GM18505 (cell line): Measurements from ENCODE around the gene NID1.

Experiments used
- ATAC-seq: cut with Tn5 transposase; IDR thresholded peaks from one replicate; pipeline ENCODE4 v1.9.1; 2021; ENCODE audit not compliant: unreplicated experiment
- POLR2A ChIP-seq: IDR thresholded peaks from 4 replicates; pipeline ENCODE4 v1.6.1; 2011; ENCODE audit warnings: borderline replicate concordance; ENCODE audit not compliant: insufficient read depth, insufficient read length; ENCODE audit errors: extremely low read depth

The NID1 gene

DNA sequence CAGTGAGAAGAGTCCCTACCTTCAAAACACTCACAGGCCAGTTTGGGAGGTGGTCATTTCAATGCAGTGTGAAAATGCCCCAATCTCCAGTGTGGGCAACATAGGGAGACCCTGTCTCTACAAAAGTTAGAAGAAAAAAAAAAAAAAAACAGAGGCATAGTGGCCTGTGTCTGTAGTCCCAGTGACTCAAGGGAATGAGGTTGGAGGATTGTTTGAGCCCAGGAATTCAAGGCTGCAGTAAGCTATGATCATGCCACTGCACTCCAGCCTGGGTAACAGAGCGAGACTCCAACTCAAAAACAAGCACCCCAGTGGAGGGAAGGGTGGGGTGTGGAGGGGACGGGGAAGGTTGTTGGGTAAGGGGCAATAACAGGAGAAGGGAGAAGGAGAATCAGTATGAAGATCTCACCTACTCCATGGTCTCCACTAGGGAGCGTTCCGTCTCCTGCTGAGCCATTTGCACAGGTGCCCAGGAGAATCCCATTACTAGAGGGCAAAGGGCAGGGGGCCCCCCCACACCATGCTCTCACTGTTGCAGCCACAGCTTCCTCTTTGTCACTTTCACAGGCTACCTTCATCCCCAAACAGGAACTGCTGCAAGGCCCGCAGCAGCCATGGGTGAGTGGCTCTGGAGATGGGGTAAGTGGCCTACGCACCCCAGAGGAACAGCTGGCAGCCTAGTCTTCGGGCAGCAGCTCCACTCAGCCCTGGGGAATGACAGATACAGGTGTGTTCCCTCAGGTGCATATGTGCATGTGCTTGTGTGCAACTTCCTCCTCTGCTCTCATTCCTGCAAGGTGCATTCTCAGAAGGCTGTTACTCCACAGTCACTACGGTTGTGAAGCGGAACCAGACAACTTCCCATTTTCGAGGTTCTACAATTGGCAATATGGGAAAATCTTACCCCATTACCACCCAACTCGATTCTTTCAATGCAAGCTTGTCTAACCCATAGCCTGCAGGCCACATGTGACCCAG lies 110.3 kb downstream of the NID1 start:
- TF ChIP-seq POLR2A = no peak
- peak; percentile 91 for ATAC-seq

- TF ChIP-seq POLR2A = no peak
- no peak for ATAC-seq
Measured at GRCh38 chr1:235953801-235954200, 111.1 kb downstream of the NID1 start.

GRCh38 chr1:235952950-235953615 lies 111.8 kb downstream of the NID1 start:
- TF ChIP-seq POLR2A = no peak
- no peak for ATAC-seq

GRCh38 chr1:235951661-235952060 lies 113.2 kb downstream of the NID1 start:
- ATAC-seq = no peak
- TF ChIP-seq POLR2A = no peak

DNA sequence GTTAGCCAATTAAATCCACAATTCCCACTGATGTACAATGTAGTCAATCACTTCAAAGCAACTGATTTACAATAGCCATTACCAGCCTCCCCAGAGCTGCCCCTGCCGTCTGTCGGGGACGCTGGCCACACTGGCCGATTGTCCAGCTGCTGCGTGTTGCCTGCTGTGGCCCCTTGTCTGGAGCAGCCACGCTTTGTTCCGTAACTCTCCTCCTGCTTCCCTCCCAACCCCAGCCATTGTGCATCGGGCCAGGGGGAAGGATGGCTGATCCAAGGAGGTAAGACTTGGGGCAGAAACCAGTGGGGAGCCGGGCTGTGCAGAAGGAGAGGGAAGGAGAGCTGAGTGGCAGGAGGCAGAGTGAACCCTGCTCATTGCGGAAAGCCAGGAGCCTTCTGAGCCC lies 114.6 kb downstream of the NID1 start:
- no peak for TF ChIP-seq POLR2A

DNA sequence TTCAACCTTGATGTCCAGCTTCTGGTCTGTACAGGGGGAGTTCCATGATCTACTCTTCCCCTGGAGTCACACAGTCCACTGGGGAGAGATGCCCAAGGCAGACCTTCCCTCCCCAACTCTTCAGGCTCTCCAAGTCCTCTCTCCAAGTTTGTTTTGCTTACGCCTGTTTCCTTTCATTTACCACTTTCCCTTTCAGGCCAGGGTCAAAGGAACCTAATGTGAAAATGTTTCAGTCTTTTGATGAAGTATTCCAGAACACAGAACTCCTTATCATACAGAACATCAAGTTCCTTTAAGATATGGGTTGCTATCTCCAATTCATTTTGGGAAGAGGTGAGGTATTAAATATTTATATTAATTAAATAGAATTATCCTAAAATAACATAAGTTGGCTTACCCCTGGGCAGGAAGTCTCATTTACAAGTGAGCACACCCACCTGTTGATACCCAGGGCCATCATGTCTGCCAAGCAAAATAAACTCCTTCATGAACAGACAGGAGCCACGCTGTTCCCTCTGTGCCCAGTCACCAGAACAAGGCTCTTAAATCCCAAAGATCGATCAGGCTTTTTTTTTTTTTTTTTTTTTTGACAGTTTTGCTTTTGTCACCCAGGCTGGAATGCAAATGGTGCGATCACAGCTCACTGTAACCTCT lies 116.0 kb downstream of the NID1 start:
- no peak for ATAC-seq
- TF ChIP-seq POLR2A = no peak

More for the DNA sequence above, 114.6 kb downstream of the NID1 start:
- ATAC-seq = no peak

DNA sequence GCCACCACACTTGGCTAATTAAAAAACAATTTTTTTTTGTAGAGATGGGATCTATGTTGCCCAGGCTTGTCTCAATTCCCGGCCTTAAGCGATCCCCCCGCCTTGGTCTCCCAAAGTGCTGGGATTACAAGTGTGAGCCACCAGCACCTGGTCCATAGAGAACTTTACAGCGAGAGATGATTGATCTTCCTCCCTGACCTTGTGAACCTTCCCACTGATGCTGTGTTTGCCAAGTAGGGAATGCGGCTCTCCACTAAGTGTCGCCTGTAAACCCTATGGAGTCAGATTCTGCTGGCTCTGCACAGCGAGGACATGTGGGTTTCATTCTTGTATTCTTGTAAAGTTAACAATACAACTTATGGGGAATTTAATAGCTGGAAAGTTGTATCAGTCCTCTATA lies 116.9 kb downstream of the NID1 start:
- no peak for TF ChIP-seq POLR2A
- ATAC-seq = no peak

DNA sequence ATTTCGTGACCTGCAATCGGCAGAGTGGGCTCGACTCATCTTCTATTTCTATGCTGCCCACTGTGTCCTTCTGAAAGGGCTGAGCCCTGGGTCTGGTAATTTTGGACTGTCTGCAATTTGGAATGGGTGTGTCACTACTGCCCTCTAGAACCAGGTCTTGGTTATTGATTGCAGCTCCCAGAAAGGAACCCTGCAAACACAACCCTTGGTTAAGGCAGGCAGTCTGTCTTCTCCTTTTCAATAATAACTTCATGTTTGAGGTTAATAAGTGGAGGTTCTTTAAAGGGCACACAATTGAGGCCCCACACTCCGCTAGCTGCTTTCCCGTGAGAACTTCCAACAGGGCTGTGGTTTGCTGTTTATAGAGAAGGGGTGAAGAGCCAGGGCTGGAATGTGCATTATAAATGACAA lies 118.3 kb downstream of the NID1 start:
- ATAC-seq = peak; percentile 45
- TF ChIP-seq POLR2A = no peak

GRCh38 chr1:235945775-235946570 lies 118.9 kb downstream of the NID1 start:
- ATAC-seq = peak; percentile 52
- TF ChIP-seq POLR2A = no peak

GRCh38 chr1:235943581-235944114 lies 121.2 kb downstream of the NID1 start:
- ATAC-seq = no peak
- no peak for TF ChIP-seq POLR2A

GRCh38 chr1:235942979-235943575 lies 121.8 kb downstream of the NID1 start:
- TF ChIP-seq POLR2A = no peak
- ATAC-seq = no peak

GRCh38 chr1:235942625-235942934 lies 122.3 kb downstream of the NID1 start:
- no peak for TF ChIP-seq POLR2A
- ATAC-seq = no peak
